ENCODE data around the gene CCN2.

- TF ChIP-seq, protein P1, sequence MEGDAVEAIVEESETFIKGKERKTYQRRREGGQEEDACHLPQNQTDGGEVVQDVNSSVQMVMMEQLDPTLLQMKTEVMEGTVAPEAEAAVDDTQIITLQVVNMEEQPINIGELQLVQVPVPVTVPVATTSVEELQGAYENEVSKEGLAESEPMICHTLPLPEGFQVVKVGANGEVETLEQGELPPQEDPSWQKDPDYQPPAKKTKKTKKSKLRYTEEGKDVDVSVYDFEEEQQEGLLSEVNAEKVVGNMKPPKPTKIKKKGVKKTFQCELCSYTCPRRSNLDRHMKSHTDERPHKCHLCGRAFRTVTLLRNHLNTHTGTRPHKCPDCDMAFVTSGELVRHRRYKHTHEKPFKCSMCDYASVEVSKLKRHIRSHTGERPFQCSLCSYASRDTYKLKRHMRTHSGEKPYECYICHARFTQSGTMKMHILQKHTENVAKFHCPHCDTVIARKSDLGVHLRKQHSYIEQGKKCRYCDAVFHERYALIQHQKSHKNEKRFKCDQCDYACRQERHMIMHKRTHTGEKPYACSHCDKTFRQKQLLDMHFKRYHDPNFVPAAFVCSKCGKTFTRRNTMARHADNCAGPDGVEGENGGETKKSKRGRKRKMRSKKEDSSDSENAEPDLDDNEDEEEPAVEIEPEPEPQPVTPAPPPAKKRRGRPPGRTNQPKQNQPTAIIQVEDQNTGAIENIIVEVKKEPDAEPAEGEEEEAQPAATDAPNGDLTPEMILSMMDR (IDR thresholded peaks at IDR 0.05; ENCODE audit: poor library complexity): no peak
- no peak for TF ChIP-seq EZH2 (IDR thresholded peaks at IDR 0.05; ENCODE audit: borderline replicate concordance)
Observed at GRCh38 chr6:131951576-131952230, 531 bp upstream of the CCN2 start.

All from hepatocyte (in vitro differentiated cells).